Stimulated activated CD4-positive, alpha-beta T cell treated with anti-CD3 and anti-CD28 coated beads, Interleukin-1b, Interleukin-23, amount 100 ng/mL, for 1 hour (primary cell): ENCODE data around the gene IFT25.
"Not testable (repeated sequence)": the region's sequence is repeated elsewhere in the genome, so short reads cannot be mapped to it uniquely, and the experiment has no call there.

Experiments used
- DNase-seq, 2 donors: peaks; one replicate each; pipeline ENCODE4 v3.0.0-alpha.2; 2020; ENCODE audit warnings: low read depth in 2 of 2

The IFT25 gene

GRCh38 chr1:53945433-53946251, at the start of gene IFT25:
Gene IFT25, minus strand, starts transcription at chr1:53945699. Its CDS starts 5,617 bp downstream, at chr1:53940082.
- peak; percentile 97 to 100 for DNase-seq

GRCh38 chr1:53994516-53994915, 49.0 kb upstream of the IFT25 start:
- not testable (repeated sequence) for DNase-seq

- no peak for DNase-seq
Observed at GRCh38 chr1:53992085-53992874, 46.8 kb upstream of the IFT25 start.

DNA sequence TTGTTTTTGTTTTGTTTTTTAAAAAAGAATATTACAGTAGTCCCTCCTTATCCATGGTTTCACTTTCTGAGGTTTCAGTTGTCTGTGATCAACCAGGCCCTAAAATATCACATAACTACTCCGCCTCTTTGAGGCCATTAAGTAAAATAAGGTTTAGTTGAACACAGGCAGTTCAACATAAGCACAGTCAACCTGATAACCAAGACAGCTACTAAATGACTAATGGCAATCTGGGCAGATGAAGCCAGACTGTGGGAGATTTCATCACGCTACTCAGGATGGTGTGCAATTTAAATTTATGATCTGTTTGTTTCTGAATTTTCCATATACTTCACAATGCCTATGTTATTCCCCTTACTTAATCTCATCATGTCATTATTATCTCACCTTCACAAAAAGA, 42.4 kb upstream of the IFT25 start:
- DNase-seq: no peak

GRCh38 chr1:53986458-53986857, 41.0 kb upstream of the IFT25 start:
- DNase-seq: no peak

DNA sequence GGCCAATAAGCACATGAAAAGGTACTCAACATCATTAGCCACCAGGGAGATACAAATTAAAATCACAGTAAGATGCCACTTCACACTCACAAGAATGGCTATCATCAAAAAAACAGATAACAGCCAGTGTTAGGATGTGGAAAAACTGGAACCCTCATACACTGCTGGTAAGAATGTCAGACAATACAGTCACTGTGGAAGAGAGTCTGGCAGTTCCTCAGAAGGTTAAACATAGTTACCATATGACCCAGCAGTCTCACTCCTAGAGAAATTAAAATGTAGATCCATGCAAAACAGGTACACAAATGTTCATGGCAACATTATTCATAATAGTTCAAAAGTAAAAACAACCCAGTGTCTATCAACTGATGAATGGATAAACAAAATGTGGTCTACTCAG, 39.2 kb upstream of the IFT25 start:
- no peak for DNase-seq

- no peak for DNase-seq
Observed at GRCh38 chr1:53982763-53983104, 37.2 kb upstream of the IFT25 start.

DNA sequence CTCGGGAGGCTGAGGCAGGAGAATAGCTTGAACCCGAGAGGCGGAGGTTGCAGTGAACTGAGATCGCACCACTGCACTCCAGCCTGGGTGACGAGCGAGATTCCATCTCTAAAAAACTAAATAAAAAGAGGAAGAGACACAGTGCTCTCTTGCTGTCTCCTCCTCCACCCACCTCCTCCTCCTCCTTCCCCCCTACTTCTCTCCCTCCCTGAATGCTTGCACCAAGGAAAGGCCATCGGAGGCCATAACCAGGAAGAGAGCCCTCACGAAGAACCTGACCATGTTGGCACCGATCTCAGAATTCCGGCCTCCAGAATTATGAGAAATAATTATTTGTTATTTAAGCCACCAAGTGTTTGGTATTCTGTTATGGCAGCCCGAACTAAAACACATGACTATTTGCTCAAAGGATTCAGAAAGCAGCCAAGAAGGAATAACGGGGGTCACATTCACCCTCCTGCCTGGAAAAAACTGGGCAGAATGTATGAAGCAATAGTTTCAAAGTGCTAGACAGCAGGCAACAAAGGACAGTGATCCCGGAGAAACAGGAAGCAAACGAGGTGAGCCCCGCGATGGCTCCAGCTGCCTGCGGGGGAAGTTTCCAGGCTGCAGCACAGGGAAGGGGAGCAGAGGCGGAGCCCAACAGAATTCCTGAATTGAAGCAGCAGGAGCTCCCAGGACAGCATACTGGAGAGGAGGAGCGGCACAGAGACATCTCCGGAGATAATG, 36.7 kb upstream of the IFT25 start:
- DNase-seq: no peak

- DNase-seq: no peak
Observed at GRCh38 chr1:53981220-53981619, 35.7 kb upstream of the IFT25 start.

- DNase-seq: no peak
Observed at GRCh38 chr1:53979712-53980450, 34.4 kb upstream of the IFT25 start.

- no peak for DNase-seq
Observed at GRCh38 chr1:53975861-53976260, 30.4 kb upstream of the IFT25 start.

GRCh38 chr1:53971718-53972117, 26.2 kb upstream of the IFT25 start:
- no peak for DNase-seq

- DNase-seq: not testable (repeated sequence)
Observed at GRCh38 chr1:53969323-53969722, 23.8 kb upstream of the IFT25 start.

DNA sequence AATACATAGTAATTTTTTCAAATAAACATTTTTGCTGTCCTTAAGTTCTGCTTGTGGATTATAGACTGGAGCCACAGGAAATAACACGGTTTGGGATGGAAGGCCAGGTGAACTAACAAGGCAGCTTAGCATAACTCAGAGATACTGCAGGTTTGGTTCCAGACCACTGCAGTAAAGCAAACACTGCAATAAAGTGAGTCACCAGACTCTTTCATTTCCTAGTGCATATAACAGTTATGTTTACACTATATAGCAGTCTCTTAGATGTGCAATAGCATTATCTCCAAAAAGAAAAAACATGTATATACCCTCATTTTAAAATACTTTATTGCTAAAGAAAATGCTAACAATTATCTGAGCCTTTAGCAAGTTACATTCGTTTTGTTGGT, 22.6 kb upstream of the IFT25 start:
- no peak for DNase-seq

GRCh38 chr1:53967409-53968124, 22.1 kb upstream of the IFT25 start:
- DNase-seq: no peak

DNA sequence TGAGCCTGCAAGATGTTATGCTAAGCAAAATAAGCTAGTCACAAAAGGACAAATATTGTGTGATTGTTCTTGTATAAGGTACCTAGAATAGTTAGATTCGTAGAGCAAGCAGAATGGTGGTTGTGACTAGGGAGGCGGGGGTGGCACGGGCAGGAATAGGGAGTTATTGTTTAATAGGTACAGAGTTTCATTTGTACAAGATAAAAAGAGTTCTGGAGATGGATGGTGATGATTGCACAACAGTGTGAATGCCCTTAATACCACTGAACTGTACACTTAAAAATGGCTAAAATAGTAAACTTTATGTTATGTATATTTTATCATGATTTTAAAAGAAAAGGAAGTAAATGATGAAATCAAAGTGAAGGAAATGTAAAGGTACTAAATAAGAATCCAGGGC, 21.3 kb upstream of the IFT25 start:
- no peak for DNase-seq

GRCh38 chr1:53964109-53964508, 18.6 kb upstream of the IFT25 start:
- no peak for DNase-seq

- DNase-seq: no peak
Observed at GRCh38 chr1:53963460-53963859, 18.0 kb upstream of the IFT25 start.

- no peak for DNase-seq
Observed at GRCh38 chr1:53962395-53962794, 16.9 kb upstream of the IFT25 start.

- DNase-seq: no peak
Observed at GRCh38 chr1:53959664-53960250, 14.3 kb upstream of the IFT25 start.
